Activated CD4-positive, alpha-beta T cell treated with anti-CD3 and anti-CD28 coated beads, Interleukin-2, amount 10 ng/mL, durations not matched to agents 7 days and 5 days (primary cell): ENCODE measurements around the gene SF1. TPM values are rescaled to one million over a fixed set of nuclear protein-coding genes. Genes with fewer than 3 reads are reported as not detected.

Experiments used
- CTCF ChIA-PET: fragments of 350-600 bp; sonication (Branson Sonifier 250); formaldehyde crosslinking; loops from one replicate; lab custom pipeline; 2021; ENCODE audit warnings: antibody characterized with exemption; lab: Charles Lee
- POLR2A ChIA-PET: fragments of 350-600 bp; sonication (Branson Sonifier 250); formaldehyde crosslinking; loops from one replicate; lab custom pipeline; 2021; ENCODE audit warnings: antibody characterized with exemption; lab: Charles Lee
- DNase-seq: peaks from one replicate; pipeline ENCODE4 v3.0.0-alpha.2; 2020
- H3K27ac Mint-ChIP-seq: one replicate; pipeline ENCODE4 v1.8.0; 2021; ENCODE audit warnings: mild to moderate bottlenecking, moderate library complexity, mixed read lengths
- H3K27me3 Mint-ChIP-seq: one replicate; pipeline ENCODE4 v1.8.0; 2021; ENCODE audit warnings: mixed read lengths
- H3K36me3 Mint-ChIP-seq: one replicate; pipeline ENCODE4 v1.8.0; 2021; ENCODE audit warnings: low read depth, mixed read lengths
- H3K4me1 Mint-ChIP-seq: one replicate; pipeline ENCODE4 v1.8.0; 2021; ENCODE audit warnings: mixed read lengths
- H3K4me3 Mint-ChIP-seq: one replicate; pipeline ENCODE4 v1.8.0; 2021; ENCODE audit warnings: mild to moderate bottlenecking, moderate library complexity, mixed read lengths
- H3K9me3 Mint-ChIP-seq: one replicate; pipeline ENCODE4 v1.8.0; 2021; ENCODE audit warnings: mixed read lengths
- total RNA-seq, 2 experiments: library from RNA; stranded (reverse); gene quantifications; one replicate each; pipeline ENCODE4 v1.2.3, GENCODE V29; 2021

SF1 gene
- total RNA-seq, 2 experiments from 2014 or later: 435 to 456 TPM

DNA sequence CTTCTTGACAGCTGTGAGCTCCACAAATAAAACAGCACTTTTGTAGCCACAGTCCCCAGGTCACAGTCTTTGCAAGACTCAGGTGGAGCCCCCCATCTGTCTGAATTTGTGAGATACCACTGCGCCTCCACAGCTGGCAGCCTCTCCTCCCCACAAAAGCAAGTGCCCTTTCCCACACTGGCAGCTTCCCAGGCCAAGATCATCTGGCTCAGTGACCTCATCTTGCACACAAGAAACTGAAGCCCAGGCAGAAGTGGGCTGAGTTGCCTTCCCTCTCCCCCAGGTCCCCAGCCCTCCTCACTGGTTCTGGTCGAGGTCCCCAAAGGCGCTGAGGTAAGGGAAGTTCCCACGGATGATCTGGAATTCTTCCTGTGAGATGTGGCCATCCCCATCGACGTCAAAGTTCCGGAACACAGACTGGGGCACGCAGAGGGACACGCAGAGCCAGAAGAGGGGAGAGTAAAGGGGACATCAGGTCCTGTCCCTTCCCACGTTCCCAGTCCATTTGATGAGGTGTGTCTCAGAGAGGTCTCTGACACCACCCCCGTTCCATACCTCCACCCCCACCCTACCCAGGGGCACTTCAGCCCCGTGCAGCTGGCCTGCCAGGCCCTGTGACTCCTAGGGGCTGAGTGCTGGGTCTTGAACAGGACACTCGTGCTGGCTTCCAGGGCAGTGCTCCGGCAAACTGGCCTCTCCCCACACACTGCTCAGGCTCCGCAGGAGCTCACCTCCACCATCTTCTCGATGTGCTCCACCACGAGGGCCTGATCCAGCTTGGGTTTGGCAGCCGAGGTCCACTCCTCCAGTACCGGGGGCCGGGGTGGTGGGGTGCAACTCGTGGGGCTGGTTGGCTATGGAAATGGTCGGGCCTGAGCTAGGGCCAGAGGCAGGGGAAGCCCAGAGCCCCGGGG lies 43.3 kb downstream of the SF1 start:
- Mint-ChIP-seq H3K36me3 (peaks cover 61% of the 10 kb centered on the region), H3K27me3 (no peaks in the 10 kb centered on the region), H3K4me1 (peaks cover 18% of the 10 kb centered on the region), H3K27ac (no peak overlapping the region), H3K9me3 (no peaks in the 10 kb centered on the region), H3K4me3 (no peak overlapping the region)
- ChIA-PET CTCF (interaction anchor here (0.6 to 2.4 kb wide), 4 partner anchors 8 to 1835 kb away, joined by 3 to 9 read pairs (median 6); partner anchors contain the start of gene RASGRP2), POLR2A (no interaction called here)
- DNase-seq: no peak

DNA sequence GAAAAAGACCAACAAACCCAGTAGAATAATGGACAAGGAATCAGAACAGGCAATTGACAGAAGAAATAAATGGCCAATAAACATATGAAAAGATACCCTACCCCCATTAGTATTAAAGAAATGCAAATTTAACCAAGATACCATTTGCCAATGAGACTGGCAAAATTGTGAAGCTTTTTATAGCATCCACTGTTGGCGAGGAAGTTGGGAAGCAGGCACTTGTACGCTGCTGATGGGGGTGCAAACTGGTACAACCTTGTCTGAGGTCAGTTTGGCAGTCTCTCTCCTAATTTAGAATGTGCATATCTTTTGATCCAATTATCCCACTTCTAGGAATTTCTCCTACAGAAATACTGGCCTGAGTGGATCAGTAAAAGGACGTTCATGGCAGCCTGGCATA lies 46.7 kb downstream of the SF1 start:
- H3K27ac Mint-ChIP-seq: no peak overlapping the region
- no peak overlapping the region for H3K4me3 Mint-ChIP-seq
- peaks cover 61% of the 10 kb centered on the region for H3K36me3 Mint-ChIP-seq
- POLR2A ChIA-PET: no interaction called here
- peaks cover 15% of the 10 kb centered on the region for H3K4me1 Mint-ChIP-seq
- CTCF ChIA-PET: no interaction called here
- no peaks in the 10 kb centered on the region for H3K9me3 Mint-ChIP-seq
- DNase-seq: no peak
- H3K27me3 Mint-ChIP-seq: no peaks in the 10 kb centered on the region

DNA sequence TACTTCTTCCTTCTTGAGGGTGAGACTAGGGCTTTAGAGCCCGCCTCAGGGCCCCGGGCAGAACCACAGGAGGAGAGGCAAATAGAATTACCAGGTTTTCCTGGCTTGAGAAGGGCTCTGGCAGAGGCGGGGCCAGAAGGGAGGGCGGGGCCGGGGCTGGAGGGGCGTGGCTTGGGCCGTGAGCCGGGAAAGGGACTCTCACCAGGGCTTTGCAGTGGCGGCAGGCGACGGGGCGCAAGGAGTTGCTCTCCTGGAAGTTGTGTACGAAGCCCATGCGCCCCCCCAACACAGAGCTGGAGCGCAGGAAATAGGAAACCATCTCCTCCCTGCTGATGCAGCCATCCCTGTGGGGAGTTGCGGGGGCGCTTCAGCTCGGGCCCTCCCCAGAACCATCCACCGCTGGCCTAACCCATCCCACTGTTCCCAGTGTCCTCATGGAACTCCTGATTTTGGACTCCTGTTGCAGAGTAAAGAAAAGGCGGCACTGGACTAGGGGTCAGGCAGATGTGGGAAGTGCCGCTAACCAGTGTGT lies 48.4 kb downstream of the SF1 start:
- H3K4me1 Mint-ChIP-seq: peaks cover 13% of the 10 kb centered on the region
- no peak for DNase-seq
- H3K27ac Mint-ChIP-seq: no peak overlapping the region
- H3K9me3 Mint-ChIP-seq: no peaks in the 10 kb centered on the region
- no peak overlapping the region for H3K4me3 Mint-ChIP-seq
- H3K27me3 Mint-ChIP-seq: no peaks in the 10 kb centered on the region
- CTCF ChIA-PET: interaction anchor here (0.8 kb wide), 1 partner anchor 41 kb away, joined by 3 read pairs; no protein-coding TSS in a partner anchor
- peaks cover 51% of the 10 kb centered on the region for H3K36me3 Mint-ChIP-seq
- POLR2A ChIA-PET: no interaction called here

DNA sequence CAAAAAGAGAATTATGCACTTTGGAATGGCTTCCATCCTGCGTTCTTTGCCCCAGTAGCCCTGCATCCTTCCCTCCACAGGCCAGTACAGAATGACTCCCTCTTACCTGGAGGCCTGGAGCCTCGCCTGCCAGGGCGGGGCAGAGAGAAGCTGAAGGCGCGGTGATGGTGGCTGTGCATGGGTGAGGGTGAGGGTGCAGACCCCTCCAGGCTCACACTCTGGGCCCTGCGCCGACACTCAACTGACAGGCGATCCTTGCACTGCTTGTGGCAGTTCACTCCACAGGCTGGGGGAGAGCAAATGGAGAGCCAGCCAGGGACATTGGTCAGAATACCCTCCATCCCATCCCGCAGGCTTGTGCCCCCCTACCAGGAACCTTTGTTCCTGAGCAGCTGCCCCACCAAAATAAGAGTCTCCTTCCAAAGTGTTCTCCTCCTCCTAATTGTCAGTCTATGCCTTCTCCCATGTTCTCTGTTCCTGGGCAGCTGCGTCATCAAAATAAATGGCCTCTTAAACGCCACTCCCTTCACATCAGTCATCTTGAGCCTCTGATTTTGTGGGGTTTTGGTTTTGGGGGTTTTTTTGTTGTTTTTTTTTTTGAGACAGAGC lies 49.5 kb downstream of the SF1 start:
- H3K9me3 Mint-ChIP-seq: no peaks in the 10 kb centered on the region
- no peak overlapping the region for H3K27ac Mint-ChIP-seq
- H3K4me3 Mint-ChIP-seq: no peak overlapping the region
- peaks cover 46% of the 10 kb centered on the region for H3K36me3 Mint-ChIP-seq
- H3K27me3 Mint-ChIP-seq: no peaks in the 10 kb centered on the region
- H3K4me1 Mint-ChIP-seq: peaks cover 16% of the 10 kb centered on the region
- ChIA-PET CTCF (no interaction called here), POLR2A (interaction anchor here (0.6 kb wide), 1 partner anchor 413 kb away, joined by 5 read pairs; no protein-coding TSS in a partner anchor)
- no peak for DNase-seq

DNA sequence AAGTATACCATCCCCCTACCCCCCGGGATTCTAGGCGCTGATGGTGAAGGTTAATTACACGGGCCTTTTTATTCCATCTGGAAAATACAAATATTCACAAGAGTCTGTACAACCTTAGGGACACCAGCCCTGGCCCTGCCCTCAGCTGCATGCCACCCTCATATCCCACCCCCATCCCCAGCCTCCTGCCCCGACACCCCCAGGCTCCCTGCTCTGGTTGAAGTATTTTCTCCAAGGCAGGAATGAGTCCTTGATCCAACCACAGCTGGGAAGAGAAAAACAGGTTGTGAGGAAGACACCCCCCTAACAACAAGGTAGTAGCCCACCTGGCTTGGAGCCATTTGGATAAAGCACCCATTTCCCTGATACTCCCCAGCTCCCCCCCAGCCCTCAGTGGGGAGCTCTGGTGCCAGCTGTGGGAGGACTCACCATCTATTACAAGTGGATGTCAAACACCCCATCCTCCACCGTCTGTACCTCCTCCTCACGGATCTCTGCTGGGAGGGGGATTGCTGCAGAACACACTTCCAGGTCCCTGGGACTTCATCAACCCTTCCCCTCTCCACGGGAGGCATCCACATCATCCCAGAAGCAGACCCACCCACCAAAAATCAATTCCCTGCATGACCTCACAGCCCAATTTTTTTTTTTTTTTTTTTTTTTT lies 51.3 kb downstream of the SF1 start:
- H3K4me1 Mint-ChIP-seq: peaks cover 15% of the 10 kb centered on the region
- H3K4me3 Mint-ChIP-seq: no peak overlapping the region
- peaks cover 38% of the 10 kb centered on the region for H3K36me3 Mint-ChIP-seq
- H3K27me3 Mint-ChIP-seq: peaks cover 5% of the 10 kb centered on the region
- CTCF ChIA-PET: interaction anchor here (0.7 to 1.5 kb wide), 3 partner anchors 9 to 38 kb away, joined by 3 to 4 read pairs (median 3); no protein-coding TSS in a partner anchor
- POLR2A ChIA-PET: no interaction called here
- H3K9me3 Mint-ChIP-seq: no peaks in the 10 kb centered on the region
- H3K27ac Mint-ChIP-seq: no peak overlapping the region
- DNase-seq: no peak

DNA sequence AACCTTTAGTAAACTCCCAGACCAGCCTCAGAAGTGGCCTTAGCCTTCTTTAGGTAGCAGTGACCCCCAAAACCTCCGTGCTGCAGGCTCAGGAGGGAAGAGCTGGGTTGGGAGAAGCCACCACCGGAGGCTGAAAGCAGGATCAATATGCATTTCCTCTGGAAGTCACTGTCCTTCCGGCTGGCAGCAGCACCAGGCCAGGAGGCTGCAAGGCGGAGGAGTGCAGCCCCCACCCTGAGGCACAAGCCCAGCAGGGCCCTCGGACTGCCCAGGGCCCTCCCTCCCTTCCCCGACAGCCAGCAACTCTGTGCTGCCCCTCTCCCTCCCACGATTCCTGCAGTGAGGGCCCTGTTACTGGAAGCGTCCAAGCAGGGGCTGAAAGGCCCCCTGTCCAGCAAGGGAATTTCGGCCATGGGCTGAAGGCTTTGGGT lies 52.1 kb downstream of the SF1 start:
- POLR2A ChIA-PET: no interaction called here
- Mint-ChIP-seq H3K4me3 (no peak overlapping the region), H3K36me3 (peaks cover 32% of the 10 kb centered on the region), H3K27ac (no peak overlapping the region), H3K9me3 (no peaks in the 10 kb centered on the region), H3K27me3 (peaks cover 7% of the 10 kb centered on the region), H3K4me1 (peaks cover 15% of the 10 kb centered on the region)
- CTCF ChIA-PET: no interaction called here
- DNase-seq: no peak

DNA sequence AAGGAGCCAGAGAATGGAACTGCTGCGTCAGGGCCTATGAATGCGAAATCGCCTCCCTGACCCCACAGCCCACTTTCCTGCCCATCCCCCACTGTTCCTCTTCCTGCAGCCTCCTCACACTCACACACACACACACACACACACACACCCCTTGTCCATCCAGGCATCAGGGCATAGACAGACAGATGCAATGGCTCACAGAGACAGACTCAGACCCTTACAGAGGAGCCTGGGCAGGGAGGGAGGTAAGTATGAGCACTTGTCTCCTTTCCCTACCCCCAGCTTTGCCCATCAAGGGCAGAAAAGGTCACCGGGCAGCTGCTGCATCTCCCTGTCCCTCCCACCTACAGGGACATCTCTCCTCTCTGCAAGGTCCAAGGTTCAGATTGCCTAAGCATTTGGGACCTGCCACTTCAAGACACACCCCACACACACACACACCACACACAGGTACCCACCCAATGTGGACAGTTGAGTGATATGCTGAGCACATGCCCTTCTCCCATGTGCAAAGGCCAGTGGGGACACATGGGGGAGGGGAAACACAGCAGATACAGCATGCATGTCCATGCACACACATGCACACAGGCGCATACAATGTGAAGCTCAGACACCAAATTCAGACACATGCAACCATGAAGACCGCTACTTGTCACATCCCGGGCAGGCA lies 53.3 kb downstream of the SF1 start:
- DNase-seq: no peak
- ChIA-PET CTCF (no interaction called here), POLR2A (no interaction called here)
- Mint-ChIP-seq H3K36me3 (peaks cover 21% of the 10 kb centered on the region), H3K4me3 (peak overlapping the region; percentile 20), H3K27ac (peak overlapping the region; percentile 32), H3K27me3 (peaks cover 20% of the 10 kb centered on the region), H3K9me3 (no peaks in the 10 kb centered on the region), H3K4me1 (peaks cover 15% of the 10 kb centered on the region)

DNA sequence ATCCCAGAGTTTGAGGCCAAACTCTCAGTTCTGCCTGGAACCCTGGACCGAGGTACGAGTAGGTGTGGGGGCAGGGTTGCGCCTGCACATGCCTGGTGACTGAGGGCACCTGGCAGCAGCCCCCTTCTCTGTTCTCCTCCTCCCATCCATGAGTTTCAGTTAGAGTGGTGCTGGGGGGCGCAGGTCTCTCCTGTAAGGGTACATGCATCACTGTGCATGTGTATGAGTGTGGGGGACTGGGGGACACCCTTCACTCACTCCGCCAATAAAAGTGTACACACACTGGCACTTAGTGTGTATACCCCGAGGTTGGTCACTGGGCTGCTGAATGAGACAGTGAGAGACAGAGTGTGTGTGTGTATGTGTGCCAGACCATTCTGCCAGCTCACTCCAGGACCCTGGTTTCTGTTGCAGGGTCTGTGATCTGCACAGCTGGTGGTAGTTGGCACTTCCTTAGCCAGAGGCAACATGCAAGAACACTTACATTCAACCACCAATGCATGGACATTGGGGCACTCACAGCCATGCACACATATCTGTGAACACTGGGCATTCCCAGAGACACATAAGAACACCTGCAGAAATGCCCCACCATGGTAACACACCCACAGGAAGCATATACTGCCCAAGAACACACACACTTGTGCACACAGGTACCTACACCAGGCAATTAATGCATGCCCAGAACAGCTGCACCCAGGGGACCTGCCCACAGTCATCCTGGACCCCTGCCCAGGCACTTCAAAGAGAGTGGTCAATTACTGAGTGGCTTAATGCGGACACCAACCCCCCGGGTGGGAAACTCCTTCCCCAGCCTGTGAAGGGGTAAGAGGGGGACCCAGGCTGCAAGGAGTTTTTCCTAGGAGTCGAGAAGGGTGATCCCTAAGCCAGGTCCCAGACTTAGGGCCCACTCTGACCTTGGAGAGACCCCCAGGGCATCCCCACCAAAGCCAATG lies 54.2 kb downstream of the SF1 start:
- CTCF ChIA-PET: interaction anchor here (0.6 kb wide), 1 partner anchor 51 kb away, joined by 3 read pairs; no protein-coding TSS in a partner anchor
- Mint-ChIP-seq H3K27me3 (peaks cover 28% of the 10 kb centered on the region), H3K27ac (peak overlapping the region; percentile 25)

DNA sequence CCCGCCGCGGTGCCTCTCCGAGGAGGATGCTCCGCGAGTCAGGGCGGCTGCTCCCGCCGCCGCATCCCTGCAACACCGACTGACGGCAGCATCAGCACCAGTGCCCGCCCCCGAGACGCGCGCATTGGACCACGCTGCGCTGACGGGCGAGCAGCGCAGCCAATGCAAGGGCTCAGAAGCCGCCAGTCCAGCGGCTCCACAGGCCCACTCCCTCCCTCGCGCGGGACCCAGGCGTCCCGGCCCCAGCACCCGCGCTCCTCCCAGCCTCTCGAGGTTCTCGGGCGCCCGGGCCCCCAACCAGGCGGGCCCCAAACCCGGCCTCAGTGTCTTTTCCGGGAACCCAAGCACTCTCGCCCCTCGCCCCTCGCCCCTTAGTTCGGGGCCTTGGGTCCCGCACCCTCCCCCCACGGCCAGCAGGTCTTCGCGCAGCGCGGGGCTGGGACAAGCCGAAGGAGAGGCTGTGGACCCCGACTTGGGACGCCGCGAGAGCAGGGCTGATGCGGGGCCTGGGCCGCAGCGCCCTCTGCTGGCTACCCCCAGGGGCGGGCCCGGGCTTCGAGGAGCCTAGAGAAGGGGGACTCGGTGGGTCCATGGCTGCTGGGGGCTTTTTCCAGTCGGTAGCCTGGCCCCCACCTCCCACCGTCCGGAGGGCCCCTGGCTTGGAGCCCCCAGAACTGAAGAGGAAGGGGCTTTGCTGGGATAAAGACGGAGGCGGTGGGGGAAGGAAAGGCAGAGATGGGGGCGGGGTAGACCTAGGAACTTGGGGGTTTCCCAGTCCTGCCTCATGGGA lies 55.0 kb downstream of the SF1 start, which contains the start of gene NRXN2:
Gene NRXN2 (minus strand): TSS at position 81 of the 790 bp plus-strand sequence. CDS start 9,498 bp downstream, outside the sequence.
- ChIA-PET POLR2A (no interaction called here), CTCF (interaction anchor here (0.6 to 1.1 kb wide), 2 partner anchors 52 to 290 kb away, joined by 3 to 4 read pairs; no protein-coding TSS in a partner anchor)
- no peaks in the 10 kb centered on the region for H3K9me3 Mint-ChIP-seq
- H3K27ac Mint-ChIP-seq: peak within 1 kb of the TSS; percentile 25
- H3K4me3 Mint-ChIP-seq: peak within 1 kb of the TSS; percentile 58
- peaks cover 30% of the 10 kb centered on the region for H3K27me3 Mint-ChIP-seq
- H3K4me1 Mint-ChIP-seq: peaks cover 15% of the 10 kb centered on the region
- H3K36me3 Mint-ChIP-seq: peaks cover 10% of the 10 kb centered on the region
- DNase-seq: peak; percentile 88

More for the DNA sequence above, 54.2 kb downstream of the SF1 start:
- POLR2A ChIA-PET: no interaction called here
- Mint-ChIP-seq H3K4me3 (peak overlapping the region; percentile 58), H3K9me3 (no peaks in the 10 kb centered on the region), H3K4me1 (peaks cover 15% of the 10 kb centered on the region), H3K36me3 (peaks cover 16% of the 10 kb centered on the region)
- DNase-seq: no peak

DNA sequence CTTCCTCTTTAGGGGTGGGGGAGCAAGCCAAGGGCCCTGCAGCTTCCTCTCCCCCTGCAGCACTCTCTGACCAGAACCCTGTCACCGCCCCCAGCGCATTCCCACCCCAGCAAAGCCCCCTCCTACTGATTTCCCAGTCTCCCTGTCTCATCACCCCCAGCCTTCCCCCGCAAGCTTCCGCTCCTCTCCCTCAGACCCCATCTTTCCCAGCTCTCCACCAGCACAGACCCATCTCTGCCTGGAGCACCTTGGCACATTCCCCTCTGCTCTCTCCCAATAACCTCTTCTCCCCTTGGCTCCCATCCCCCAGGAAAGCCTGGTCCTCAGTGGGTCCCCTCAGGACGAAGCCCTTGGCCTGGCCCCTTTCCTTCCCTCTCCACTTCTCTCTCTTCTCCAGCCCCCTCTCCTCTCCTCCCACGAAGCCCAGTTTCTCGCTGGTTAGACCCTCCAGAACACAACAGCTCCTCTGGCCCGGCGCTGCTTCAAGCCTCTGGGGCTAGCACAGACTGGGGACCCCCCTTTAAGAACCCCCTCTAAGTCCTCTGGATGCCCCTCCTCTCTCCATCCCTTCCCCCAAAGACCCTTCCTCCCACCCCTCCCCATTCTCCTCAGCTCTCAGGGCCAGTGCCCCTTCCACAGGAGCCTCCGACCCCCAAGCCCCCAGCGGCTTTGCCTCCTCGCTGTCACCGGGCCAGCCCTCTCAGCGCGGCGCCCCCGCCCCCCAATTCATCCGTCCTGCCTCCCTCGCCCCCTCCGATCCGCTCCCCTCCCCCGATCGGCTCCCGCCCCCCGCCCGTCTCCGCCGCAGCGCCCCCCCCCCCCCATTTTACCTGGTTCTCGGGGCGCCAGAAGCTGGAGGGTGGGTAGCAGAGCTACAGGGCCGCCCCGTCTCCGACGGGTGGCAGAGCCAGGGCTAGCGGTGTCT lies 55.9 kb downstream of the SF1 start:
- Mint-ChIP-seq H3K4me3 (no peak overlapping the region), H3K27me3 (peaks cover 38% of the 10 kb centered on the region), H3K4me1 (peaks cover 15% of the 10 kb centered on the region), H3K36me3 (peaks cover 2% of the 10 kb centered on the region), H3K9me3 (no peaks in the 10 kb centered on the region), H3K27ac (peak overlapping the region; percentile 11)
- POLR2A ChIA-PET: no interaction called here
- DNase-seq: no peak
- CTCF ChIA-PET: interaction anchor here (0.6 to 1.3 kb wide), 4 partner anchors 17 to 1136 kb away, joined by 3 to 4 read pairs (median 3); partner anchors contain the start of gene CFL1
